ENCODE results near the gene KIR3DL2. TPM values are rescaled to one million over a fixed set of nuclear protein-coding genes. Genes with fewer than 3 reads are reported as not detected.

Gene KIR3DL2
- polyA plus RNA-seq, 3 donors, result 0.04 to 0.15 TPM; not detected in 1

- intact Hi-C loops (cut with micrococcal nuclease), result loop anchor here in 1 of 2 donors (5.0 kb wide), 1 partner anchor 35 kb away; no protein-coding TSS in a partner anchor
- peak in 1 of 3 donors; percentile 47 for DNase-seq
- H3K4me1 ChIP-seq (ENCODE audit: control insufficient read depth in 1 of 2, insufficient read depth in 2 of 2, low read length in 2 of 2), result peaks cover 34 to 52% of the 10 kb centered on the region in 2 donors
- 89% methylated on average over 2 of the region's 7 CpGs for WGBS (ENCODE audit: insufficient coverage)
- peak; percentile 33 for TF ChIP-seq CTCF (IDR thresholded peaks at IDR 0.05)
- H3K27me3 ChIP-seq (ENCODE audit: control insufficient read depth in 2 of 2, insufficient read depth in 2 of 2, low read length in 2 of 2), result no peaks in the 10 kb centered on the region
- Mint-ChIP-seq H3K4me1 (peaks cover 49% of the 10 kb centered on the region), H3K9me3 (peaks cover 0 to 7% (median 0%) of the 10 kb centered on the region in 7 donors), H3K36me3 (peaks cover 77 to 100% of the 10 kb centered on the region in 2 donors), H3K27ac (peak overlapping the region in 6 of 7 donors; percentile 2 to 69 (median 48)), H3K4me3 (peak overlapping the region in 1 of 2 donors; percentile 46), H3K27me3 (ENCODE audit: low read depth in 3 of 3) (peaks cover 2 to 15% (median 13%) of the 10 kb centered on the region in 3 donors)
- H2AFZ ChIP-seq (ENCODE audit: insufficient read depth, low read depth, low read length, poor library complexity, severe bottlenecking), result no peak overlapping the region
- H3K27ac ChIP-seq (ENCODE audit: low read depth in 1 of 2, low read length in 2 of 2), result no peak overlapping the region
- no peak overlapping the region for H3K4me2 ChIP-seq (replicated peaks; ENCODE audit: extremely low read depth, low read length, poor library complexity, severe bottlenecking)
- peaks cover 96% of the 10 kb centered on the region for H4K20me1 ChIP-seq (ENCODE audit: insufficient read depth, low read length)
- no peaks in the 10 kb centered on the region for H3K9me3 ChIP-seq (replicated peaks in 1 of 2; ENCODE audit: control insufficient read depth in 1 of 2, insufficient read depth in 1 of 2, low read length in 2 of 2)
- peaks cover 49 to 84% of the 10 kb centered on the region in 2 donors for H3K36me3 ChIP-seq (replicated peaks in 1 of 2; ENCODE audit: control insufficient read depth in 1 of 2, insufficient read depth in 2 of 2, low read length in 2 of 2)
- H3K4me3 ChIP-seq (replicated peaks in 1 of 3; ENCODE audit: low read depth in 2 of 3, low read length in 3 of 3), result no peak overlapping the region
- peaks cover 61% of the 10 kb centered on the region for H3K79me2 ChIP-seq (ENCODE audit: insufficient read depth, low read length)
- H3K9ac ChIP-seq (ENCODE audit: insufficient read depth, low read length, poor library complexity, severe bottlenecking), result no peak overlapping the region
Measured at GRCh38 chr19:54882758-54883157, 32.5 kb downstream of the KIR3DL2 start.

- 80% methylated on average over 7 of the region's 9 CpGs for WGBS (ENCODE audit: insufficient coverage)
- H3K27me3 ChIP-seq (ENCODE audit: control insufficient read depth in 2 of 2, insufficient read depth in 2 of 2, low read length in 2 of 2), result no peaks in the 10 kb centered on the region
- H3K9me3 ChIP-seq (replicated peaks in 1 of 2; ENCODE audit: control insufficient read depth in 1 of 2, insufficient read depth in 1 of 2, low read length in 2 of 2), result no peaks in the 10 kb centered on the region
- H3K4me1 ChIP-seq (ENCODE audit: control insufficient read depth in 1 of 2, insufficient read depth in 2 of 2, low read length in 2 of 2), result peaks cover 34 to 51% of the 10 kb centered on the region in 2 donors
- Mint-ChIP-seq H3K36me3 (peaks cover 78 to 100% of the 10 kb centered on the region in 2 donors), H3K27ac (peak overlapping the region in 5 of 7 donors; percentile 2 to 69 (median 50)), H3K4me3 (no peak overlapping the region), H3K27me3 (ENCODE audit: low read depth in 3 of 3) (peaks cover 2 to 15% (median 13%) of the 10 kb centered on the region in 3 donors), H3K4me1 (peaks cover 48% of the 10 kb centered on the region), H3K9me3 (peaks cover 0 to 7% (median 0%) of the 10 kb centered on the region in 7 donors)
- intact Hi-C loops (cut with micrococcal nuclease), result loop anchor here in 1 of 2 donors (5.0 kb wide), 1 partner anchor 34 kb away; no protein-coding TSS in a partner anchor
- H3K27ac ChIP-seq (ENCODE audit: low read depth in 1 of 2, low read length in 2 of 2), result no peak overlapping the region
- no peak overlapping the region for H2AFZ ChIP-seq (ENCODE audit: insufficient read depth, low read depth, low read length, poor library complexity, severe bottlenecking)
- H3K36me3 ChIP-seq (replicated peaks in 1 of 2; ENCODE audit: control insufficient read depth in 1 of 2, insufficient read depth in 2 of 2, low read length in 2 of 2), result peaks cover 54 to 87% of the 10 kb centered on the region in 2 donors
- no peak for DNase-seq
- no peak for TF ChIP-seq CTCF (IDR thresholded peaks at IDR 0.05)
- H3K9ac ChIP-seq (ENCODE audit: insufficient read depth, low read length, poor library complexity, severe bottlenecking), result no peak overlapping the region
- peaks cover 96% of the 10 kb centered on the region for H4K20me1 ChIP-seq (ENCODE audit: insufficient read depth, low read length)
- no peak overlapping the region for H3K4me3 ChIP-seq (replicated peaks in 1 of 3; ENCODE audit: low read depth in 2 of 3, low read length in 3 of 3)
- H3K4me2 ChIP-seq (replicated peaks; ENCODE audit: extremely low read depth, low read length, poor library complexity, severe bottlenecking), result no peak overlapping the region
- H3K79me2 ChIP-seq (ENCODE audit: insufficient read depth, low read length), result peaks cover 57% of the 10 kb centered on the region
Measured at GRCh38 chr19:54883228-54883627, 33.0 kb downstream of the KIR3DL2 start.

Measured in CD14-positive monocyte (primary cell).